Astrocyte of the cerebellum (primary cell): ENCODE data around the gene CEP83.

Experiments
- DNase-seq: peaks from one replicate; pipeline ENCODE4 v3.0.0-alpha.2; 2011; ENCODE audit warnings: low read depth
- H3K4me3 ChIP-seq: 2 replicates; pipeline ENCODE4 v1.5.1; 2011; ENCODE audit warnings: mild to moderate bottlenecking, low read depth, low read length, moderate library complexity
- CTCF ChIP-seq: IDR thresholded peaks from 2 replicates; pipeline ENCODE4 v1.5.1; 2012; ENCODE audit warnings: low read length, low read depth, moderate library complexity, mild to moderate bottlenecking; ENCODE audit errors: missing control alignments
- in situ Hi-C: cut with HindIII; loops from 2 replicates; pipeline ENCODE4 v1.10.0; 2017; ENCODE audit warnings: low sequenced_read_pairs

CEP83 gene

DNA sequence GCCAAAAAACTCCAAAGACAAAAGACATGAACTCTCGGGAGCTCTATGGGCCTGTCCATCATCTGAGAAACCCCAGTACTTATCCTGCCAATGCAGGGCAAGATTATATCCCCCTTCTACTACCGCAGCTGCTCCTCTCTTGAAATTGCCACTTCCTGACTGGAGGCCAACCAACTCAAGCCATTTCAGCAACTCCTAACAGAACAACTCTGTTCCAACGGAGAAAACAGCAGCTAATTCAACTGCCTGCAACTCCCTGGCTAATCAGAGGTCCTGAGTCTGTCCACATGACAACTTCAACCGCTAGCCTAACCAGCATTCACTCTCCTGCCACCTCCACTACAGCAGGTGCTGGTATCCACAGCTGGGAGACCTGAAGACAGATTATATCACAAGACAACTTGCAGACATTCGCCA lies 24.1 kb downstream of the CEP83 start:
- H3K4me3 ChIP-seq: no peak overlapping the region

GRCh38 chr12:94434171-94434570 lies 25.5 kb downstream of the CEP83 start:
- no peak for TF ChIP-seq CTCF
- DNase-seq: no peak
- in situ Hi-C loops: loop anchor here (25.0 kb wide), 1 partner anchor 297 kb away; the partner anchor contains the start of gene PLXNC1
- no peak overlapping the region for H3K4me3 ChIP-seq

More for the DNA sequence above, 24.1 kb downstream of the CEP83 start:
- no peak for DNase-seq
- in situ Hi-C loops: loop anchor here (25.0 kb wide), 1 partner anchor 298 kb away; the partner anchor contains the start of gene PLXNC1
- TF ChIP-seq CTCF: no peak

GRCh38 chr12:94433744-94434143 lies 25.9 kb downstream of the CEP83 start:
- no peak for DNase-seq
- no peak for TF ChIP-seq CTCF
- in situ Hi-C loops: loop anchor here (25.0 kb wide), 1 partner anchor 296 kb away; the partner anchor contains the start of gene PLXNC1

DNA sequence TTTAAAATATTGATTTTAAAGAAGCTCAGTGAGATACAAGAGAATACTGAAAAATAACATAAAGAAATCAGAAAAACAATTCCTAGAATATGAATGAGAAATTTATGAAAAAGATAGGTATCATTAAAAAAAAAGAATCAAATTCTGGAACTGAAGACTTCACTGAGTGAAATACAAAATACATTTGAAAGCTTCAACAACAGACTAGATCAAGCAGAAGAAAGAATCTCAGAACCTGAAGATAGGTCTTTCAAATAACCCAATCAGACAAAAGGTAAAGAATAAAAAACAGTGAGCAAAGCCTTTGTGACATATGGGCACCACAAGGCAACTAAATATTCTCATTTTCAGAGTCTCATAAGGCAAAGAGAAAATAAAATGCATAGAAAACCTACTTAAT lies 29.4 kb downstream of the CEP83 start:
- in situ Hi-C loops: loop anchor here (25.0 kb wide), 1 partner anchor 293 kb away; the partner anchor contains the start of gene PLXNC1
- no peak for DNase-seq
- TF ChIP-seq CTCF: no peak
- no peak overlapping the region for H3K4me3 ChIP-seq

More at GRCh38 chr12:94433744-94434143, 25.9 kb downstream of the CEP83 start:
- H3K4me3 ChIP-seq: no peak overlapping the region

- in situ Hi-C loops: loop anchor here (25.0 kb wide), 1 partner anchor 292 kb away; the partner anchor contains the start of gene PLXNC1
- DNase-seq: no peak
- no peak for TF ChIP-seq CTCF
- H3K4me3 ChIP-seq: no peak overlapping the region
These were observed 30.0 kb downstream of the CEP83 start for GRCh38 chr12:94429633-94430032.

GRCh38 chr12:94429191-94429590 lies 30.5 kb downstream of the CEP83 start:
- no peak for TF ChIP-seq CTCF

More at GRCh38 chr12:94429191-94429590, 30.5 kb downstream of the CEP83 start:
- no peak for DNase-seq
- H3K4me3 ChIP-seq: no peak overlapping the region
- in situ Hi-C loops: loop anchor here (25.0 kb wide), 1 partner anchor 292 kb away; the partner anchor contains the start of gene PLXNC1
